CD4-positive, alpha-beta T cell treated with Interleukin-15 for 4 hours (primary cell): ENCODE measurements around the gene CLSTN2.

Source experiments
- DNase-seq: peaks from one replicate; pipeline ENCODE4 v3.0.0-alpha.2; 2020; ENCODE audit warnings: low spot score

Gene CLSTN2

GRCh38 chr3:139935016-139935865, at the start of gene CLSTN2:
Gene CLSTN2 (plus strand): TSS chr3:139935185.
- DNase-seq = no peak

DNA sequence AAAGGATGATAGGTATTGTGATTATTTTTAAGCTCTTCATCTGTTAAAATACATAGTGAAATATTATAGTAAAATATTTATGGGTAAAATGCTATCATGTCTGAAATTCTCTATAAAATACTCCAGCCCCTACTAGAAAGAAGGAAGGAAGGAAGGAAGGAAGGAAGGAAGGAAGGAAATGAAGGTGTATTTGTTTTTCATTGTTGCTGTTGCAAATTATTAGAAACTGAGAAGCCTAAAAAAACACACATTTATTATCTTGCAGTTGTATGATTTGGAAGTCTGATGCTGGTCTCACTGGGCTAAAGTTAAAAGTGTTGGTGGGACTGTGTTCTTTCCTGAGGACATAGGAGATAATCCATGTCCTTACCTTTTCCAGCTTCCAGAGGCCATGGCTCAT, 47.6 kb upstream of the CLSTN2 start:
- DNase-seq = no peak

GRCh38 chr3:139888561-139889140, 46.3 kb upstream of the CLSTN2 start:
- no peak for DNase-seq

DNA sequence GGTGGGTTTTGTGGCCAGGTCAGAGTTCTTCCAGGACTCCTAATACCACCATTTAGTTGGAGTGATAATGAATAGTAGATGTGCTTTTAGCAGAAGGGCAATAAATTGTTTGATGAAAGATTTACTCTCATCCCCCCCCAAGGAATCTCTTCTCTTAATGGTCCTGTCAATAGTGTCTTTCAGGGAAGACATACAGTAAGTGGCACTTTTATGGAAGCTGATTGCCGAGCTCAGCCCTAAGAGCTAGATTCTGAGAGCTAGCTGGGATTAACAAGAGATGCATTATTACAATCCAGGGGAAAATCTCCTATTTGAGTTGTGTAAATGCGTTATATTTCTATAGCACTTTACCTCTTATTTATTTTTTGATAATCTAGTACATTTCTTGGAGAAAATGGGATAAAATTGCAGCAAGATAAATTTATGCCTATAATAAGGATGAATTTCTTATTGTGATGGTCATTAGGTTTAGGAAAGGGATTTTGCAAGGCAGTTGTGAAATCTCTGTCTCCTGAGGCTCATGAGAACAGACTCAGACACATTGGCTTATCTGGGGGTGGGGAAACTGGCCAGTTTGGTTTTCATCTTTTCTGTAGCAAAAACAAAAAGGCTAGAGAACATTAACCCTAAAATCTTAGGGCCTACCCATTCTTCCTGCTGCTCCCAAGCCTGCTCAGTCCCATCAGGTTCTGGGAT, 41.6 kb upstream of the CLSTN2 start:
- no peak for DNase-seq

- no peak for DNase-seq
Observed at GRCh38 chr3:139893963-139894642, 40.9 kb upstream of the CLSTN2 start.

GRCh38 chr3:139894643-139894989, 40.4 kb upstream of the CLSTN2 start:
- DNase-seq = no peak

GRCh38 chr3:139897759-139898158, 37.2 kb upstream of the CLSTN2 start:
- DNase-seq = no peak

GRCh38 chr3:139906418-139906817, 28.6 kb upstream of the CLSTN2 start:
- no peak for DNase-seq

DNA sequence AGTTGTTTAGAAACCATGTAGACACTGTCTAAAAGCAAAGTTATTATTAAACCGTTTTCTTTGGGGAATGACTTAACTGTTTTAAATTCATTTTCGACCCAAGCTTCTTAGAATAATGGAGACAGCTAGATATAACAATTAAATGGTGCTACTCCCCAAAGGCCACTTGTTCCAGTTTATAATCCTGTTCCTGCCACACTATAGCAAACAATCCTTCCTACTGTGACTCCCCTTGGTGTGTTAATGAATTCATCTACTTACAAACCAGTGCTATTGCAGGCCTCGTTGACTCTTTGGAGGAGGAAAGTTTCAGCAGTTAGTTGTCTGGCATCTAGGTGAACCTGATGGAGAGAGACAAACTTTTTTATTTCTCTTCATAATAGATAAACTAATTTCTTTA, 25.2 kb upstream of the CLSTN2 start:
- DNase-seq = no peak

GRCh38 chr3:139916271-139916670, 18.7 kb upstream of the CLSTN2 start:
- DNase-seq = no peak

- no peak for DNase-seq
Observed at GRCh38 chr3:139917226-139917785, 17.7 kb upstream of the CLSTN2 start.

DNA sequence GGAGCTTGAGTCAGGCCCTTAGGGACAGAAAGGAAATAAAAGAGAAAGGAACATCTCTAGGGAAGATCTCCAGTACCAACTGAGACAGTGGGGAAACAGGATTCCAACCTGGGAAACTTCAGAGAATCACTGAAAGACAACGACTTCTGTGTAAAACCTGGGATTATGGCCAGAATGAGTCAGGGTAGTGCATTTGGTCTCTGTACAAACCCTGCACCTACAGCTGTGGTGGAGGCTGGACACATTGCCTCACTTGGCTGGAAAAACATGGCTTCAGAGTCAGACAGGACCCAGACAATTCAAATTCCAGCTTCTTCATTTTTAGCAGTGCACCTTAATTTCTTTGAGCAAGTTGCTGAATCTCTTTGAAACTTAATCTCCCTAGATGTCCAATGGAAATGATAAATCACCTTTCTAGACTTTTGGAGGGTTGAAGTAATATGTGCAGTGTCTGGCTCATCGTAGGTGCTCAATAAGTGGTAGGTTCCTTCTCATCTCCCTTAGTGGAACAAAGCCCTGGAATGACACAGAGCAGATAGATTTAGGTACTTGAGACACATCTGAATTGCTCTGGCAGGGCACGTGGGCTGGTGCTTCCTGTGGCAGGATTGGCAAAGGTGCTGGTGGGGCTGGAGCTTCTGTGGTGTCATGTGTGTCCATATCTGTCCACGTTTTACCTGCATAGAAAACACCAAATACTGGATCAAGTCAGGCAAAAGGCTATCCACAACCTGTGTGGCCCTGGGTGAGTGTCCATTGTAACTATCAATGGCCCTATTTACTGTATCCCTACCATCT, 6.1 kb upstream of the CLSTN2 start:
- DNase-seq = no peak

DNA sequence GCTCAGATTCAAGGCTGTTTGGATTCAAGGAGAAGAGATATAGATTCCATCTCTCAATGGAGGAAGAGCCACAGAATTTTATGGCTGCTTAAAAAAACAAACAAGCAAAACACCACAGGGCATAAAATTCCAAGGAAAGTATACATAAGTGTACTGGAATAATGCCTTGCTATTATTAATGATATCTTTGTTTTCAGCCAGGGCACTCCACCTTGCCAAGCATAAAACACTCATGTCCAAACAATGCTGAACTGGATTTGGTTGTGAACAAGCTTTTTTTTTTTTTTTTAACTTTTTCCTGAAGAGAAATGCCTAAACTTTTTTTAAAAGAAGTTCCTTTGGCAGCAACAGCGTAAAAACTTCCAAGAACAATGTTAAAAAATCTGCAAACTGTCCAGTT, 4.8 kb upstream of the CLSTN2 start:
- DNase-seq = no peak

DNA sequence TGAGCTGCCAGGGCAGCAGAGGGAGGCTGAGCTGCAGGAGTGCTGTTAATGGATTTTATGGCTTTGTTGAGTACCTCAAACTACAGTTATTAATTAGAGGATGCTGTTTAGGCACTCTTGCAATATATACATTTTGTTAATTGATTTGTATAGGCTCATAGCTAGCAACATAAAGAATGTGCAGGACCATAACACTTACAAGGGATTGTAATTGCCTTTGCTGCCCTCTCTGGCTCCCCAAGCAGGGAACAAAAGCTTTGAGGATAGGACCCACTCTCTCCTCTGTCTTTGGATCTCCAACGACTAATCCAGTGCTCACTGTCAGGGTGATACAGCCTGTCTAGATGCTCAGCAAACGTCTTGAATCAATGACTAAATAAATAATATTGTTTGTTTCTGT, 1.2 kb upstream of the CLSTN2 start:
- DNase-seq = no peak

DNA sequence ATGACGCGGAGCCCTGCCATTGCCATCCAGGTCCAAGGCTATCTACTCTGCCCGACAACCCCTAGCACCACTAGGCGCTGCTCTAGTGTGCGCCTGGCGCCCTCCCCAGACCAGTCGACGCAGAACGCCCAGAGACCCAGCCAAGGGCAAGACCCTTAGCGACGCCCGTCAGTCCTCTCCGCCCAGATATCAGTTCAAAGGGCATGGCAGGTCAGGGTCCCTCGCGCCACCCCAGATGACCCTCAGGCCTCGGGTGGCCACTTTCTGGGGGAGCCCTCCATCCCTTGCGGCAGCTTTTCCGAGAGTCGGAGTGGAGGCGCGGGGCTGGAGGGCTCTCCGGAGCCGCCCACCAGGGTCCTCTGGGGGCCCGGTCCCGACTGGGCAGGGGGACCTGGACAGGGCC, 371 bp upstream of the CLSTN2 start:
- DNase-seq = no peak

DNA sequence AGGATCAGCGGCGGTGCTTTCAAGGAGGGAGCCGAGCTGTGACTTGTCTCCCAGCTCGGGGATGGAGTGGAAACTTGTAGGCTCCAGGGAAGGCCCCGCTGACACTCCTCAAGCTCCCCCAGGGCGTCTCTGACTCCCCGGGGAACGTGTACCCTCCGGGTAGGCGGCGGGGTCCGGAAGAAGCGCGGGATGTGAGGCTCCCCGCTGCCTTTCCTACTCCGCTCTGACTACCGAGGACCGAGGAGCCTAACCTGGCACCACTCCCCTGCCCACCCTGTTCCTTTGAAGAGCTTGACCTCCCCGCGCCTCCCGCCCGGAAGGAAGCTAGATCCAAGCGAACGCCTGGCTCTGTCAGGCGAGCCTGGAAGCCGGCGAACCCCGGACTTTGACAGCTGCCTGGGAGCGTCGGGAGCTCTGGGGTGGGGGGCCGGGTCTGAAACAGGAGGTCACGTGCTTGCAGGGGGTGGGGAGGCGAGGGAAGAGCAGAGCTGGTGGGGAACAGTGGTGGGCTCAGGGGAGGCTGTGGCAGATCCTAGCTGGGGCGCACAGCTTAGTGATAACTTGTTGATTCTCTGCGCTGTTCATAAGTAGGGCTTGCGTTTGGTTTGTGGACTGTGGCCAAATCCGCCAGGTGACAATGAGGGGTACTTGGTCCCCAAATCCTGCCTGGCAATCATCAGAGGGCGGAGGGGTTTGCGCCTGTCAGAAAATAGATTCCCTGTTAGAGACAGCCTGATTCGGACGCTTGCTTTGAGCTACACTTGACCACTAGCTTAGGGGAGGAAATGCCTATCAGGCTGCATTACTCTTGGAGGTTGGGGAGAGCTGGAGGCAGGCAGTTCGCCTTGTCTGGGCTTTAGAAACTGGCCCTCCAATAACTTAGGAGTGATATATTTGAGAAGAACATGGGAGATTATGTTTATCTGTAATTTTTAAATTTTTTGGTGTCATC, 1.2 kb downstream of the CLSTN2 start:
- no peak for DNase-seq

GRCh38 chr3:139937674-139938279, 2.8 kb downstream of the CLSTN2 start:
- no peak for DNase-seq

GRCh38 chr3:139939681-139940190, 4.8 kb downstream of the CLSTN2 start:
- DNase-seq = no peak

DNA sequence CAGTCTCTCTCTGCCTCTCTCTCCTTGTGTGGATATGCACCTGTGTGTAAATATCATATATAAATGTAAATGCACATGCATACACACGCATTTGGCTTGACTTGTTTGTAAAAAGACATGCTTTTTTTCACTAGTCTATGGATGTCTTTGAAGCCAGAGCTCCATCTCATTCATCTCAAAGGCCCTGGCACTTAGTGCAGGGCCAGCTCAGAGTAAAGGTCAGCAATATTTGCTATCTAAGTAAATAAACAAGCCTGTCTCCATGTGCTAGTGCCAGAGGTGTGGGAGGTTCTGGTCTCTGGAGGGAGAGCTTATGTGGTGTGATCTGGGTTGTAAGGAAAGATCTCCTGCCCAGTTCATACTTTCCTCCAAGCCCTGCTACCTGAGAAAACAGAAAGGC, 5.6 kb downstream of the CLSTN2 start:
- no peak for DNase-seq

DNA sequence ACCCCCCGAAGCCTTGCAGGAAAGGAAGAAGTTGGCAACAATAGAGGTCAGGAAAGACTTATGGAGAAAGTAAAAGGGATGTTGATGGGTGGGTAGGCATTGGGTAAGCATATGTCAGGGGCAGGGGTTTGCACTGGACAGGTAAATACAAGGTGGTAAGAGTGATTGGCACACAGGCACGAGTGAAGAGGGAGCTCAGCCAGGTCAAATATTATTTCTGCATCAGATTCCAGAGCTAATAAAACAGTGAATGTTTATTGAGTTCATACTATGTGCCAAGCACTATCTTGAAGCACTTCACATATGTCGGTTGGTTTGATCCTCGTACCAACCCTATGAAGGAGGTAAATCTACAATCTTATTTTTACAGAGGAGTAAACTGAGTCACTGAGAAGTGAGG, 6.6 kb downstream of the CLSTN2 start:
- DNase-seq = no peak
